Neural cell (in vitro differentiated cells): ENCODE data around the gene WFS1. TPM values are rescaled to one million over a fixed set of nuclear protein-coding genes. Genes with fewer than 3 reads are reported as not detected.

Experiments used
- H2AFZ ChIP-seq: fragments of 200-600, 300-800 bp; sonication (generic), shearing (Covaris generic); 2 replicates; pipeline ENCODE4 v1.6.0; 2014; ENCODE audit warnings: low read depth, mild to moderate bottlenecking, antibody characterized with exemption, low read length, moderate library complexity
- H3F3A ChIP-seq: fragments of 200-600 bp; shearing (Covaris generic); 2 replicates; pipeline ENCODE4 v1.6.1; 2016; ENCODE audit warnings: mild to moderate bottlenecking, moderate library complexity, mixed read lengths, antibody characterized with exemption, low read length; ENCODE audit not compliant: insufficient read depth, poor library complexity, severe bottlenecking
- H3K27ac ChIP-seq: fragments of 200-600, 300-800 bp; sonication (generic), shearing (Covaris generic); 2 replicates; pipeline ENCODE4 v1.5.1; 2014; ENCODE audit warnings: mild to moderate bottlenecking, low read length, moderate library complexity
- H3K27me3 ChIP-seq: fragments of 300-800, 200-600 bp; sonication (generic), shearing (Covaris generic); 2 replicates; pipeline ENCODE4 v1.6.0; 2014; ENCODE audit warnings: mild to moderate bottlenecking, low read depth, low read length, moderate library complexity; ENCODE audit not compliant: insufficient read depth
- H3K36me3 ChIP-seq: fragments of 300-800, 200-600 bp; sonication (generic), shearing (Covaris generic); 2 replicates; pipeline ENCODE4 v1.5.1; 2014; ENCODE audit warnings: mild to moderate bottlenecking, antibody characterized with exemption, low read length, moderate library complexity; ENCODE audit not compliant: insufficient read depth
- H3K4me2 ChIP-seq: fragments of 300-800, 200-600 bp; sonication (generic), shearing (Covaris generic); 2 replicates; pipeline ENCODE4 v1.6.0; 2014; ENCODE audit warnings: mild to moderate bottlenecking, low read length
- H3K4me3 ChIP-seq: fragments of 300-800, 200-600 bp; sonication (generic), shearing (Covaris generic); 2 replicates; pipeline ENCODE4 v1.5.1; 2014; ENCODE audit warnings: mild to moderate bottlenecking, low read length, moderate library complexity
- H3K79me2 ChIP-seq: fragments of 200-600 bp; shearing (Covaris generic); replicated peaks from 2 replicates; pipeline ENCODE4 v1.6.0; 2014; ENCODE audit warnings: mild to moderate bottlenecking, low read length, moderate library complexity; ENCODE audit not compliant: insufficient read depth
- H3K9ac ChIP-seq: fragments of 300-800, 200-600 bp; sonication (generic), shearing (Covaris generic); 2 replicates; pipeline ENCODE4 v1.6.1; 2016; ENCODE audit warnings: mild to moderate bottlenecking, low read length, mixed read lengths
- H3K9me2 ChIP-seq: fragments of 200-600 bp; shearing (Covaris generic); 2 replicates; pipeline ENCODE4 v1.6.1; 2016; ENCODE audit warnings: mild to moderate bottlenecking, low read length, mixed read lengths; ENCODE audit not compliant: insufficient read depth
- H3K9me3 ChIP-seq: fragments of 200-600, 300-800 bp; sonication (generic), shearing (Covaris generic); 2 replicates; pipeline ENCODE4 v1.6.1; 2016; ENCODE audit warnings: mild to moderate bottlenecking, mixed run types, low read length, moderate library complexity, mixed read lengths
- H4K20me1 ChIP-seq: fragments of 200-600 bp; shearing (Covaris generic); 2 replicates; pipeline ENCODE4 v1.6.1; 2016; ENCODE audit warnings: mild to moderate bottlenecking, mixed run types; ENCODE audit not compliant: insufficient read depth
- CTCF ChIP-seq: fragments of 450-650 bp; IDR thresholded peaks from 2 replicates; pipeline ENCODE4 v1.5.1; 2014; ENCODE audit warnings: antibody characterized with exemption, mild to moderate bottlenecking, moderate library complexity; ENCODE audit not compliant: poor library complexity, severe bottlenecking
- EP300 ChIP-seq: fragments of 450-650 bp; conservative IDR thresholded peaks from 2 replicates; pipeline ENCODE4 v1.6.1; 2014; ENCODE audit warnings: antibody characterized with exemption, mild to moderate bottlenecking, moderate library complexity; ENCODE audit not compliant: poor library complexity, severe bottlenecking
- EZH2 ChIP-seq: fragments of 200-600, 300-800 bp; shearing (Covaris generic), sonication (generic); IDR thresholded peaks from 2 replicates; pipeline ENCODE4 v1.6.1; 2014; ENCODE audit warnings: antibody characterized with exemption, low read length, borderline replicate concordance, mild to moderate bottlenecking; ENCODE audit not compliant: insufficient read depth, poor library complexity, severe bottlenecking
- MXI1 ChIP-seq: fragments of 450-650 bp; conservative IDR thresholded peaks from 2 replicates; pipeline ENCODE4 v1.6.1; 2014; ENCODE audit warnings: antibody characterized with exemption, mild to moderate bottlenecking; ENCODE audit not compliant: poor library complexity, severe bottlenecking
- POLR2AphosphoS5 ChIP-seq: IDR thresholded peaks from 2 replicates; pipeline ENCODE4 v1.6.1; 2012
- RAD21 ChIP-seq: fragments of 450-650 bp; conservative IDR thresholded peaks from 2 replicates; pipeline ENCODE4 v1.6.1; 2014; ENCODE audit warnings: antibody characterized with exemption, mild to moderate bottlenecking, moderate library complexity
- REST ChIP-seq: IDR thresholded peaks from 2 replicates; pipeline ENCODE4 v1.6.1; 2012; ENCODE audit warnings: borderline replicate concordance
- SMC3 ChIP-seq: fragments of 450-650 bp; conservative IDR thresholded peaks from 2 replicates; pipeline ENCODE4 v1.6.1; 2014; ENCODE audit warnings: antibody characterized with exemption, mild to moderate bottlenecking, moderate library complexity; ENCODE audit not compliant: poor library complexity
- TAF1 ChIP-seq: IDR thresholded peaks from 2 replicates; pipeline ENCODE4 v1.6.1; 2012; ENCODE audit warnings: low read depth
- polyA plus RNA-seq: library from polyadenylated mRNA; depleted of rRNA; stranded (reverse); fragments of >200 nt; gene quantifications from 2 replicates; pipeline ENCODE4 v1.2.3, GENCODE V29; 2014

WFS1 gene
- polyA plus RNA-seq, 1 donor from 2014 or later: 4.5 TPM

GRCh38 chr4:6293097-6293445 lies 23.4 kb downstream of the WFS1 start:
- no peak overlapping the region for H3K4me3 ChIP-seq
- no peak overlapping the region for H3K27ac ChIP-seq
- no peaks in the 10 kb centered on the region for H3F3A ChIP-seq
- H3K27me3 ChIP-seq: no peaks in the 10 kb centered on the region
- no peak overlapping the region for H2AFZ ChIP-seq
- H3K4me2 ChIP-seq: no peak overlapping the region
- H3K36me3 ChIP-seq: no peaks in the 10 kb centered on the region
- no peak for TF ChIP-seq TAF1
- TF ChIP-seq EP300: no peak
- TF ChIP-seq CTCF: no peak
- TF ChIP-seq POLR2AphosphoS5: no peak
- TF ChIP-seq MXI1: no peak
- TF ChIP-seq REST: no peak
- no peak for TF ChIP-seq RAD21
- no peak for TF ChIP-seq SMC3
- TF ChIP-seq EZH2: no peak
- H4K20me1 ChIP-seq: no peaks in the 10 kb centered on the region
- no peaks in the 10 kb centered on the region for H3K79me2 ChIP-seq
- no peak overlapping the region for H3K9ac ChIP-seq
- H3K9me3 ChIP-seq: no peaks in the 10 kb centered on the region
- H3K9me2 ChIP-seq: no peaks in the 10 kb centered on the region

GRCh38 chr4:6293661-6294060 lies 24.0 kb downstream of the WFS1 start:
- Histone ChIP-seq H3K9me2 (no peaks in the 10 kb centered on the region), H3F3A (no peaks in the 10 kb centered on the region), H3K36me3 (no peaks in the 10 kb centered on the region), H4K20me1 (no peaks in the 10 kb centered on the region), H3K4me2 (no peak overlapping the region), H3K4me3 (no peak overlapping the region), H2AFZ (no peak overlapping the region), H3K27me3 (no peaks in the 10 kb centered on the region), H3K79me2 (no peaks in the 10 kb centered on the region), H3K27ac (no peak overlapping the region), H3K9ac (no peak overlapping the region), H3K9me3 (no peaks in the 10 kb centered on the region)
- TF ChIP-seq EP300 (no peak), SMC3 (no peak), CTCF (no peak), POLR2AphosphoS5 (no peak), REST (no peak), RAD21 (no peak), MXI1 (no peak), TAF1 (no peak), EZH2 (no peak)
